HG02623 (cell line): ENCODE measurements around the gene RBM38.

Experiments
- ATAC-seq: cut with Tn5 transposase; IDR thresholded peaks from one replicate; pipeline ENCODE4 v1.9.1; 2021; ENCODE audit warnings: moderate library complexity; ENCODE audit not compliant: unreplicated experiment

Gene RBM38

DNA sequence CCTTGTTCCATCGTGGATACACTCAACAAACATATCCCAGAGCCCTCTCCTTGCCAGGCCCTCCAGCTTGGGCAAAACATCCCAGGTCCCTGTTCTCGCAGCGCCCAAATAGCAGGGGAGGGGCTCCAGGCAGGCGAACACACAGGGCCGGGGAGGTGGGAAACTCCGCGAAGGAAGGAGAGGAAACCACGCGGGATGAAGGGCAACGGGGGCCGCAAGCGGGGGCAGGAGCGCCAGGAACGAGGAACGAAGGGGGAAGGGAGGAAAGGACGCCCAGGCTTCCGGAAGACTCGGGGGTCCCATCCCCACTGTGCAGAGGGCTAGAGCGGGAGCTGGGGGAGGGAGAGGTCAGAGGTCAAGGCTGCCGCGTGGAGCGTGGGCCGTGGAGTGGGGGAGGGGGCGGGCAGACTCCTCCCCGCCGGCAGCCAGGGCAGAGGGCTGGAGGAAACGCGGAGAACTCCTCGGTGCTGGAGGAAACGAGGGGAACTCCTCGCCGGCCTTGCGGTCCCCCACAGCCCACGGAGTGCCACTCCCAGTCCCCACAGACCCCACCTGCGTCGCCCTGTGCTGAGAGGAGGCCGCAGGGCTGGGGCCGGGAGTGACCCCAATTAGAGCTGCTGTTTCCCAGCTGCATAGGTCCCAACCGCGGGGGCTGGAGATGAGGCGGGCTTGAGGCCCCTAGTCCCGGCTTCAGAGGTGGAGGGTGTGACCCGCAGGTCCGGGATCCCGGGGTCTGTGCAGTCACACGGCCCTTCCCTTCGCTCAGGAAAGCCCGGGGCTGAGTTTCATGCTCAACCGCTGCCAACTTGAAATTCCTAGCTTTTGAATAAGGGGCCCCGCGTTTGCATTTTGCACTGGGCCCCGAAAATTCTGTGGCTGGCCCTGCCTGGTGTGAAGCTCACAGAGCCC lies 1.2 kb upstream of the RBM38 start:
- ATAC-seq = no peak

DNA sequence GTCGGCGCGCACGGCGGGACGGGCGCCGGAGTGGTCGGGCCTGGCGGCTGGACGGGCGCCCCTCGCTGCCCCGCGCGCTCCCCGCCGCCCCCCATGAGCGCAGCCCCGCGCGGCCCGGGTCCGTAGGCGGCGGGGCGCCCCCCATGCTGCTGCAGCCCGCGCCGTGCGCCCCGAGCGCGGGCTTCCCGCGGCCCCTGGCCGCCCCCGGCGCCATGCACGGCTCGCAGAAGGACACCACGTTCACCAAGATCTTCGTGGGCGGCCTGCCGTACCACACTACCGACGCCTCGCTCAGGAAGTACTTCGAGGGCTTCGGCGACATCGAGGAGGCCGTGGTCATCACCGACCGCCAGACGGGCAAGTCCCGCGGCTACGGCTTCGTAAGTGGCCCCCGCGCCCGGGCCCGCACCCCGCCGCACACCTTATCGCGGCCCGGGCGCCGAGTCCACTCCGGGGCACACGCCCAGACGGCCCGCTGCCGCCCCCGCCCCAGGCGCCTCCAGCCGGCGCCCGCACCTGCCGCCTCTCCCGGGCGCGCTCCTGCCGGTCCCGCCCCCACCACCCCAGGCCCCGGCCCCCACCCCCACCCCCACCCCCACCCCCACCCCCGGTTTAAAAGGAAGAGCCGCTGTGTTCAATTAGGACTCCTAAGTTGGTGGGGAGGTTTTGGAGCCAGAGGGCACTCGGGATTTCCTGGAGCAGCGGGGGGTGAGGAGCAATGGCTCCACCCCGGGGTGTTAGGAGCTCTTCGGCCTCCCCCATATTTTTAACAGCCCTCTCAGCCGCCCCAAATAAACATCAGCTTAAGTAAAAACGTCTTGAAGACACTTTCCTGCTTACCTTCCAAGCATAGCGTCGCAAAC lies 474 bp downstream of the RBM38 start:
- peak; percentile 9 for ATAC-seq

DNA sequence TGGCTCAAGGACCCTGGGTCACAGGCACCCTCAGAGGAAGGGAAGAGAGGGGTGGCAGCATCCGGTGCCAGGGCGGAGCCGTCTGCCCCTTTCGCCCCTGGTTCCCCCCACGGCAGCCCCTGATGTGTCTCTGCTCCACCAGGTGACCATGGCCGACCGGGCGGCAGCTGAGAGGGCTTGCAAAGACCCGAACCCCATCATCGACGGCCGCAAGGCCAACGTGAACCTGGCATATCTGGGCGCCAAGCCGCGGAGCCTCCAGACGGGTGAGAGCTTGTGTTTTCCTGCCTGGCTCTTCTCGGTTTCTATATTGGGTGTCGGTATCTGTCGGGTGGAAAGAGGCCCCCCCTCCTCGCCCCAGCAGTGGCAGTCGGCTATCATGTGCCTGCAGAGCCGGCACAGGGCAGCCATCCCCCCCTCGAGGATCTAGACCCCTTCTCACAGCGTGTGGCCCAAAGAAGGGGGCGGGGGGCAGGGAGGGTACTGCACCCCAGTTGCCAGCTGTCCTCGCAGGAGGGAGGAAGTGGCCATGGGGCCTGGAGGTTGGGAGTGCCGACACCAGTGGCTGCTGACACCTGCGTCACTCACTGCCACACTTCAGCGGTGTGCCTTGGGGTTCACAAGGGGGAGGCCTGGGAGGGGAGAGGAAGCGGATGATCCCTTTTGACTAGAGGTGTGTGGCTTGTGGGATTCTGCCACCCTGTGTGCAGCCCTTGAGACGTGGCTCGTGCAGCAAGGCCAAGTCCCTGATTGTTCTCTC lies 1.5 kb downstream of the RBM38 start:
- ATAC-seq = no peak

GRCh38 chr20:57393321-57394120 lies 2.3 kb downstream of the RBM38 start:
- no peak for ATAC-seq

DNA sequence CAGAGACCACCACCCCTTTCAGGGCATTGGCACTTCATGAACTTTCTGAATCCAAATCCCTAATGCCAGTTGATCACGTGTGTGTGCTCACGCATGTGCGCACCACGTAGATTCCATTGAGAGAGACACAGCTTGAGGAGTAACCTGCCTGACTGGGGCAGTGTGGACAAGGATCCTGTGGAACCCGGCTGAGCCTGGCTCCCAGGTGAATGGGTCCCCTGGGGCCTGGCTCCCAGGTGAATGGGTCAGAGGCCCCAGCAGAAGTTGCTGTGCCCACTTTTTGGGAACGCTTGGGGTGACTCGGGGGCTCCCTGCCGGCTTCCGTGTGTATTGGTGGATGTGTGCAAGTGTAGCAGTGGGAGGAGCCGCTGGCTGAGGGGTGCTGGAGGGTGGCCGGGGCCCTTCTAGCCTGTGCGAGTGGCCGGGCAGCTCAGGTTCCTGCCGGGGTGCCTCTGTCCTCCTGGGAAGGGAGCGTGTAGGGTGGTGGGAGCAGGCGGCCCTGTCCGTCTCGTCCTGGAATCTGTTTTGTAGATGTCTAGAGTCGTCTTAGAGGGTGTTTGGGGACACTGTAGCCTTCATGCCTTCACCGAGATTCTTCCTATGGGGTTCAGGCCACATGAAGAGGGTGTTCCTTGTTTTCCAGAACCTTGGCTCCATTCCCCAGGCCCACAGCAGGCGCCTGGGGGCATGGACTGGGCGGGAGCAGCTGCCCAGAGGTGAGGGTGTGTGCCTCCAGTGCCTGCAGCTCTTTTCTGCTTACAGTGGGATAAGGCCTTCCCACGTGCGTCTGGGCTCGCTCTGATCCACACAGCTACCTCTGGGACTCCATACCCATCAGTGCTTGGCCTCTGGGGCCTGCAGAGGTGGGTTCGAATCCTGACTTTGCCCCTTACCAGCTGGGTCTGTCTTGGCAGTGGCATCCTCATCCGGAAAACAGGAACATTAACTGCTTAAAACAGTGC lies 3.2 kb downstream of the RBM38 start:
- ATAC-seq = no peak

- no peak for ATAC-seq
Observed at GRCh38 chr20:57395111-57395966, 4.1 kb downstream of the RBM38 start.

GRCh38 chr20:57396212-57396983 lies 5.2 kb downstream of the RBM38 start:
- ATAC-seq = no peak

DNA sequence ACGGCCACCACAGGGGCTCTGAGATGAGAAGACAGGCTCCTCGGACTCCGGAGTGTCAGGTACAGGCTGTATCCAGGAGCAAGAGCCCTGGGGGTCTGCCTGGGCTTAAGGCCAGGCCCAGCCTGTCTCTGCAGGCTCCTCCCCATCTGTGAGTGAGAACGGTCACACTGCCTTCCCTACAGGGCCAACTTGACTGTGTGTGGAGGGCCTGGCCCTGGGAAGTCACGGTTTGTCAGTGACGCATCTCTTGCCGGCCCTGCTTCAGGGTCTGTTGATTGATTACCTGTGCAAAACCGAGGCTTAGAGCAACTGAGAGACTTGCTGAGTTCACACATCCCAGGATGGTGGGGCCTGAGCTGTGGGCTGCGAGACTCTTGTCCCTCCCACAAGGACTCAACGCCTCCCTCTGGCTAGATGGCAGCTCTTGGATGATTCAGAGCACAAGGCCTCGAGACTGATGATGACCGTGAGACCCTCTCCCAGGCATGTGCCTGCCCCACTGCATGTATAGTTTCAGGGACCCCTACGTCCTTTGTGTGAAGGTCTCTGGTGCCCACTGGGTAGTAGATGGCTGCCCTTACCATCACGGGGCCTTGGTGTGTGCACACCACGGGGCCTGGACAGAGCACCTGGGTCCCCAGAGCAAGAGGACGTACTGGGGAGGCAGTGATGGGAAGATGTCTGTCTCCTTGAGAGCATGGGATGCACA lies 5.9 kb downstream of the RBM38 start:
- ATAC-seq = no peak

DNA sequence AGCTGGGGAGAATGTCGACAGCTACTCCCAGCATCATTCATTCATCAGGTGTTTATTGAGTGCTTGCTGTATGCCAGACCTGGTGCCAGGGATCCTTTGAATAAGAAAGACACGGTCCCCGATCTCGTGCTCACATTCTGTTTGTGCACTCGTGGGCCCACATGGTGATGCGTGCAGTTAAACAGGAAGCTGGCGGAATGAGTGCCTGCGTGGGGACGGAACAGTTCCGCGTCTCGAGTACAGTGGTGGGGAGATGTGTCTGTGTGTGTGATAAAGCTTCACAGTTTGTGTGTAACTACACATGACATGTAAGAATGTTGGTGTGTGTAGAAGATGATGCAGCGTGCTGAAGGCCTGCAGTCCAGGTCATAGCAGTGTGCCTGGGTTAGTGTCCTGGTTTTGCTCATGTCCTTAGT lies 6.5 kb downstream of the RBM38 start:
- ATAC-seq = no peak

DNA sequence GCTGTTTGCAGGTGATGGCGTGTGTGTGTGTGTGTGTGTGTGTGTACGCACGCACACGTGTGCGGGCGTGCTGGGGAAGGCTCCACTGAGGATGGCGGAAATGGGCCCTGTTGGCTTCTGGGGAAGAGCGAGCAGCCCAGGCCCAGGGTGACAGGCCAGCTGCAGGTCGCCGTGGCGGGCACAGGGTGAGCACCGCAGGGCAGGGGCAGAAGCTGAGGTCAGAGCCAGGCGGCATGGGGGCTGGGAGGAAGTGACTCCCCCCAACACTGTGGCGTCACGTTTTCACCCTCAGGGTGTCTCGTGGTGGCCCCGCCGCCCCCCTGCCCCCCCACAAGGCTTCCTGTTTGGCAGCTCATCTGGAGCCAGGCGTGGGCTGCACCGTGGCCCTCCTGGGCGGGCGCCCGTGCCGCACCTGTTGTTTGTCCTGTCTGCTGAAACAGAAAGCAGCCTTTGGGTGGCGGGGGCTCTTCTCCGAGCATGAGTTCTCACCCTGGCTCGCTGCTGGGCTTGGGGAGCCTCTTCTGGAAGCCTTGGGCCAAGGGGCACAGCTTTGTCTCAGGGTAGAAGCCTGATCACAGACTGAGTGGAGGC lies 7.1 kb downstream of the RBM38 start:
- peak; percentile 57 for ATAC-seq

DNA sequence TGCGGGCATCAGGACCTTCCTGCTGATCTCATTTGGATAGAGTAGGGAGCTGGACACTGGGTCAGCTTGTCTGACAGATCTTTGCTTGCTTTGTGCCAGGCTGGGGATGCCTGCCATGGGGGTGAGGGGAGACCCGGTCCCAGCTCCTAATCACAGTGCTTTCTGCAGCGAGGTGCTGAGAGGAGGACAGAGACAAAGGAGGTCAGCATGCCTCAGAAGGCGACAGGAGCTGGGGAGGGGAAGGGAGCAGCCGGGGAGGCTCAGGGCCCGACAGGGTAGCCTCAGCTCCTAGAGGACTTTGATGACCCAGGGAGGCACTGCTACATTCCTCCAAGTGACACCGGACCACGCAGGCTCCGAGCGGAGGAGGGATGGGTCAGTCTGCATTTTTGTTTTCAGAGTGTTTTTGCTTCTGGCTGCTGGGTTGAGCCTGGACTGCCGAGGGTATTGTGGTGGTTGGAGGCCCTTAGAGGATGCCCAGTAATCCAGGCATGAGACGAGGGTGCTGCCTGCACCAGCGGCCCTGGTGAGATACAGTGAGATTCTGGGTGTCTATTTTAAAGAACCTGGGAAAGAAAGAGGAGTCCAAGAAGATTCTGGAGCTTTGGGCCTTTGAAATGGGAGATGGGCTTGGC lies 7.8 kb downstream of the RBM38 start:
- ATAC-seq = no peak

GRCh38 chr20:57399587-57400155 lies 8.5 kb downstream of the RBM38 start:
- peak; percentile 39 for ATAC-seq

DNA sequence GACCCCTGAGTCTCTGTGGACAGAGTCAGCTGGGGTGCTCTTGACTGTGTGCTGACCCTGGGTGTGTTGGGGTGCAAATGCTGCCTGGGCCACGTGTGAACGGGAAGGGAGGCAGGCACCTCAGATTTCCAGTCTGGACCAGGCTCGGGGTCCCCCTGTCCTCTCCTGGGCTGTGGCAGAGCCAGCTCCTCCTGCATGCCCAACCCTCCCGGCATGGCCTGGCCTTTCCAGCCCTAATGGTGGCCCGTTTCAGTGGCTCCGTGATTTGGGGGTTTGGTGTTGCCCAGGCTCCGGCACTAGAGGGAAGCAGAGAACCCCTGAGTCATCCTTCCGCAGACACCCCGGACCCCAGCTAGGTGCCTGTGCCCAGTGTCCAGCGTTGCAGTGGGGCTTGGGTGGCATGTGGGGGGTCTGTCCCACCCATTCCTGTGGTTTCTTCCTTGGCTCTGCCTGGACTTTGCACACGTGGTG lies 9.1 kb downstream of the RBM38 start:
- no peak for ATAC-seq

DNA sequence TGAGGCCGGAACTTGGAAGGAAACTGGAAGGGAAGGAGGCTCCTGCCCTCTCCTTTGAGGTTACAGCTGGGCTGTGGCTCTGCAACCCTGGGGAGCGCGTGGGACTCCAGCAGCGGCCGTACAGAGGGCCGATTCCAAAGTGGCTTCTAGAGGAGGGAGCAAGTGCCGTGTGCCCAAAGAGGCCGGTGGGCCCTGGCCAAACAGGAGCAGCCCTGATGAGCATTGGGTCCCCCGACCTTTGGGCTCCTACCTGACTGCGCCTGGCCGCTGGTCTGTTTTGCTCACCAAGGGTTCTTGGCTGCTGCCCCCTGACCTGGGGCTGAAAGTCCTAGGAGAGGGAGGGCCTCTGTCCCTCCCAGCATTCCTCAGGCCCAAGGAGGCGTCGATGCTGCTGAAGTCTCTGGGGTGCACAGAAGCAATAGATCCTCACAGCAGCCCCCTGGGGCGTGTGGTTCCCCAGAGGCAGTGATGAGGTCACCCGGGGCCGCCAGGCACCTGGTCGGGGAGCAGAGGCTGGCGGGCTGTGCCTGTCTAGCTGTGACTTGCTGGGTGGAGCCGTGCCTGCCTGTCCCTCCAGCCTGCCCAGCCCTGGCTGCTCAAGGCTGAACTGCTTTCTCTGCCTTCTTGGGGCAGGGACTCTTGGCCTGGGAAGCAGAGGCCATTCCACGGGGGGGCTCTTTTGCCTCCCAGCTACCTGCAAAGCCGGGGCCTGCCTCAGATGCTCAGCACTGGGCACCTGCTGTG lies 9.8 kb downstream of the RBM38 start:
- no peak for ATAC-seq

DNA sequence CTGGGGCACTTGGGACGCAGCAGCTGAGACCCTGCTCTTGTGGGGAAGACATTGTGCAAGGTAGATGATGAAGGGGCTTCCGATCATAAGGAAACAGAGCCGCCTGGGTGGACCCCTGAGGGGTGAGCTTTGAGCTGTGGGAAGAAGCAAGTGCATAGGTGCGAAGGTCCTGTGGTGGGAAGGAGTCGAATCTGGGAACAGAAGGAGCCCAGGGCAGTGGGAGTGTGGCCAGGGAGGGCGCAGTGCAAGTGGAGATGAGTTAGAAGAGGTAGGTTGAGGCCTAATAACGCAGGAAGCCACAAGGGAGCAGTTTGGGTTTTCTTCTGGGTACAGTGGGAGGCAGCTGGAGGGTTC lies 10.3 kb downstream of the RBM38 start:
- no peak for ATAC-seq
